Loucy (cell line): Measurements from ENCODE around the gene SLC38A3.
"Not testable (repeated sequence)": the region's sequence is repeated elsewhere in the genome, so short reads cannot be mapped to it uniquely, and the experiment has no call there.

Source experiments
- H2AFZ ChIP-seq: fragments of 200-600 bp; sonication (generic); 2 replicates; pipeline ENCODE4 v1.6.0; 2016; ENCODE audit warnings: antibody characterized with exemption, mild to moderate bottlenecking, low read length, moderate library complexity
- H3F3A ChIP-seq: fragments of 200-600 bp; 2 replicates; pipeline ENCODE4 v1.6.0; 2016; ENCODE audit warnings: antibody characterized with exemption, low read depth, mild to moderate bottlenecking
- H3K27me3 ChIP-seq: fragments of 200-600 bp; sonication (generic); 2 replicates; pipeline ENCODE4 v1.6.1; 2014; ENCODE audit warnings: low read length, mild to moderate bottlenecking; ENCODE audit not compliant: insufficient read depth, poor library complexity, severe bottlenecking
- H3K36me3 ChIP-seq: fragments of 200-600 bp; sonication (generic); 2 replicates; pipeline ENCODE4 v1.6.1; 2016; ENCODE audit warnings: low read length; ENCODE audit not compliant: insufficient read depth
- H3K4me1 ChIP-seq: fragments of 200-600 bp; sonication (generic); 2 replicates; pipeline ENCODE4 v1.5.1; 2014; ENCODE audit warnings: low read length, mild to moderate bottlenecking; ENCODE audit not compliant: insufficient read depth, poor library complexity, severe bottlenecking
- H3K4me2 ChIP-seq: fragments of 200-600 bp; sonication (generic); 2 replicates; pipeline ENCODE4 v1.6.0; 2014; ENCODE audit warnings: antibody characterized with exemption, low read length, low read depth, mild to moderate bottlenecking; ENCODE audit not compliant: poor library complexity, severe bottlenecking
- H3K4me3 ChIP-seq: fragments of 200-600 bp; sonication (generic); 2 replicates; pipeline ENCODE4 v1.5.1; 2014; ENCODE audit warnings: low read length, mild to moderate bottlenecking, mixed read lengths; ENCODE audit not compliant: poor library complexity, severe bottlenecking
- H3K79me2 ChIP-seq: fragments of 200-600 bp; sonication (generic); 2 replicates; pipeline ENCODE4 v1.6.1; 2014; ENCODE audit warnings: low read length; ENCODE audit not compliant: insufficient read depth
- H3K9ac ChIP-seq: fragments of 200-600 bp; sonication (generic); 2 replicates; pipeline ENCODE4 v1.6.0; 2014; ENCODE audit warnings: mild to moderate bottlenecking, low read depth, low read length, moderate library complexity; ENCODE audit not compliant: poor library complexity, severe bottlenecking
- H3K9me2 ChIP-seq: fragments of 200-600 bp; sonication (generic); replicated peaks from 2 replicates; pipeline ENCODE4 v1.6.1; 2016; ENCODE audit warnings: low read depth, low read length, mixed read lengths
- H3K9me3 ChIP-seq: fragments of 200-600 bp; sonication (generic); 2 replicates; pipeline ENCODE4 v1.6.1; 2014; ENCODE audit warnings: mild to moderate bottlenecking, antibody characterized with exemption, low read length, low read depth; ENCODE audit not compliant: insufficient read depth
- H4K20me1 ChIP-seq: fragments of 200-600 bp; sonication (generic); 2 replicates; pipeline ENCODE4 v1.6.0; 2014; ENCODE audit warnings: antibody characterized with exemption, low read length, mild to moderate bottlenecking; ENCODE audit not compliant: insufficient read depth, poor library complexity, severe bottlenecking
- CTCF ChIP-seq: fragments of 200-600 bp; sonication (generic); conservative IDR thresholded peaks from 2 replicates; pipeline ENCODE4 v1.5.1; 2014; ENCODE audit warnings: mild to moderate bottlenecking, antibody characterized with exemption, low read length
- EZH2phosphoT487 ChIP-seq: fragments of 200-600 bp; IDR thresholded peaks from 2 replicates; pipeline ENCODE4 v1.6.1; 2018; ENCODE audit warnings: antibody characterized with exemption, mild to moderate bottlenecking, moderate library complexity, borderline replicate concordance

SLC38A3 gene

DNA sequence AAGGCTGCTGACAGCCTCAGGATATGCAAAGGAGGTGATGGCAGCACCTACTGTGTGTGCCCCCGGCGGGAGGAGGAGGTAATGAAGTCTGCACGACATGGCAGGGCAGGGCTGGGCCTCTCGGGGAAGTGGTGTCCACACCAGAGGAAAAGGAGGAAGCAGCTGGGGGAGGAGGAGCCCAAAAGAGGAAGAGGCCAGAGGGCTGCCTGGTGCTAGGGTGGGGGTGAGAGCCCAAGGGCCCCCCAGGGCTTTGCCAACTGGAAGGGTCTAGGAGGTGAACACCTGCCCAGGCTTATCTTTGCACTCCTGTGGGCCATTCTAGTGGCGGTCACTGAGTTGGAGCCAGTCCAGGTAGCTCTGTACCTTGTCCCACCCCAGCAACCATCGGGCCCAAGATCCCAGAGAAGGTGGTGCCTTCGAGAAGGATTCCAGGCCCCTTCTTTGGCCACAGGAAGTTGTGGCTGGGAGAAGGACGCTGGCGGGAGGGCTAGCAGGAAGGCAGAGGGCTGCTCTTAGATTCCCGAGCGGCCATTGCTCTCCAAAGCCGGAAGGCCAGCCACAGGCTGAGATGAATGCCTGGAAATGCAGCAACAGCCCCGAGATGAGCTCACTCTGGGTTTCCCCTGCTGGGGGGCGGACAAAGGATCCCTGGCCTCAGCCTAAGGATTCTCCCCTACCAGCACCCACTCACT, 37.9 kb downstream of the SLC38A3 start:
- Histone ChIP-seq H3K79me2 (peaks cover 96% of the 10 kb centered on the region), H3K9me2 (no peaks in the 10 kb centered on the region), H3K36me3 (peaks cover 16% of the 10 kb centered on the region; the same call in 1 of the 2 replicates), H3K9ac (peak overlapping the region; percentile 56), H4K20me1 (peaks cover 95% of the 10 kb centered on the region), H2AFZ (no peak overlapping the region), H3K4me1 (peaks cover 62% of the 10 kb centered on the region), H3F3A (peaks cover 3% of the 10 kb centered on the region; the same call in 1 of the 2 replicates), H3K27me3 (no peaks in the 10 kb centered on the region), H3K4me3 (peak overlapping the region; percentile 51), H3K9me3 (no peaks in the 10 kb centered on the region), H3K4me2 (peak overlapping the region; percentile 99)
- no peak for TF ChIP-seq EZH2phosphoT487
- no peak for TF ChIP-seq CTCF

DNA sequence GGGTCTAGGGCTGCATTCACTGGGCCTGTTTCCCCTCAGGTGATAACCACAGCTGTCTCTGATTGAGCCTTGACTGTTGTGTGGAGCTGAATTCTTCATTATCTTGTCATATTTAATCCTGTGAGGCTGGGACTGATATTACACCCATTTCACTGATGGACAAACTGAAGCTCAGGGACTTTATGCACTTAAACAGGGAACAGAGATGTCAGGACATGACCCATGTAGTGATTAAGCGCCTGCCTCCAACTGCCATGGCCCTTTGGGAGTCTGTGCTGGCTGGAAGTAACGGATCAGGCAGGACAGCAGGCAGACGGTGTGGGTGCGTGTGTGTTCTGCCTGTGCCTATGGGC, 38.4 kb downstream of the SLC38A3 start:
- Histone ChIP-seq H3K36me3 (peaks cover 21% of the 10 kb centered on the region; the same call in 1 of the 2 replicates), H3K4me2 (peak overlapping the region; percentile 99), H3F3A (peaks cover 3% of the 10 kb centered on the region; the same call in 1 of the 2 replicates), H3K4me1 (peaks cover 57% of the 10 kb centered on the region), H3K9me2 (no peaks in the 10 kb centered on the region), H3K27me3 (no peaks in the 10 kb centered on the region), H4K20me1 (peaks cover 95% of the 10 kb centered on the region), H3K9me3 (no peaks in the 10 kb centered on the region), H3K9ac (peak overlapping the region; percentile 56), H3K79me2 (peaks cover 96% of the 10 kb centered on the region), H3K4me3 (no peak overlapping the region), H2AFZ (no peak overlapping the region)
- no peak for TF ChIP-seq EZH2phosphoT487

GRCh38 chr3:50244813-50245212, 39.7 kb downstream of the SLC38A3 start:
- Histone ChIP-seq H4K20me1 (peaks cover 95% of the 10 kb centered on the region), H3K79me2 (peaks cover 96% of the 10 kb centered on the region), H3K4me1 (peaks cover 44% of the 10 kb centered on the region), H3K36me3 (peaks cover 29% of the 10 kb centered on the region; the same call in 1 of the 2 replicates)
- H3K4me3 ChIP-seq, H3K4me2 ChIP-seq, H3K27me3 ChIP-seq, H3K9me3 ChIP-seq, H3K9me2 ChIP-seq, H3F3A ChIP-seq, H3K9ac ChIP-seq, H2AFZ ChIP-seq: not testable (repeated sequence)

- peaks cover 96% of the 10 kb centered on the region for H3K79me2 ChIP-seq
- TF ChIP-seq CTCF: no peak
- no peak for TF ChIP-seq EZH2phosphoT487
- no peaks in the 10 kb centered on the region for H3K9me2 ChIP-seq
- H4K20me1 ChIP-seq: peaks cover 95% of the 10 kb centered on the region
- no peak overlapping the region for H2AFZ ChIP-seq
- no peaks in the 10 kb centered on the region for H3K27me3 ChIP-seq
- peaks cover 33% of the 10 kb centered on the region; the same call in 1 of the 2 replicates for H3K36me3 ChIP-seq
- H3K4me2 ChIP-seq: peak overlapping the region; percentile 86
- peaks cover 42% of the 10 kb centered on the region for H3K4me1 ChIP-seq
- H3K4me3 ChIP-seq: peak overlapping the region; percentile 75
- H3K9ac ChIP-seq: peak overlapping the region; percentile 66
- H3F3A ChIP-seq: peaks cover 3% of the 10 kb centered on the region; the same call in 1 of the 2 replicates
- H3K9me3 ChIP-seq: no peaks in the 10 kb centered on the region
Measured at GRCh38 chr3:50245251-50245745, 40.2 kb downstream of the SLC38A3 start.
